Metanephros (tissue), 1 donor: ENCODE measurements around the gene CDC40. TPM values are rescaled to one million over a fixed set of nuclear protein-coding genes. Genes with fewer than 3 reads are reported as not detected.

Experiments
- total RNA-seq: library from RNA; depleted of rRNA; stranded (reverse); fragments of >200 nt; gene quantifications from one replicate; pipeline ENCODE4 v1.2.3, GENCODE V29; 2014

Gene CDC40
- total RNA-seq: 18.9 TPM

GRCh38 chr6:110180228-110181008, at the start of gene CDC40:
Gene CDC40 (plus strand): TSS chr6:110180427. CDS start chr6:110180445, 18 bp downstream.

GRCh38 chr6:110179406-110180227, 610 bp upstream of the CDC40 start, which contains the start of gene WASF1:
Gene WASF1 (minus strand): TSS chr6:110179670. CDS start chr6:110127601, 52,069 bp downstream.

Other genes with a start within 250 kb of the CDC40 start
- gene GPR6, start 202.1 kb upstream of the CDC40 start, total RNA-seq: not detected
- 17.5 TPM for gene WASF1, start 757 bp upstream of the CDC40 start, total RNA-seq
- gene METTL24, start 177.9 kb downstream of the CDC40 start, total RNA-seq: 24.2 TPM
- 2.7 TPM for gene DDO, start 235.1 kb downstream of the CDC40 start, total RNA-seq